ENCODE data around the gene PTPN1. TPM values are rescaled to one million over a fixed set of nuclear protein-coding genes. Genes with fewer than 3 reads are reported as not detected.

The PTPN1 gene
- 96.2 and 96.8 TPM in 2 replicates for total RNA-seq

DNA sequence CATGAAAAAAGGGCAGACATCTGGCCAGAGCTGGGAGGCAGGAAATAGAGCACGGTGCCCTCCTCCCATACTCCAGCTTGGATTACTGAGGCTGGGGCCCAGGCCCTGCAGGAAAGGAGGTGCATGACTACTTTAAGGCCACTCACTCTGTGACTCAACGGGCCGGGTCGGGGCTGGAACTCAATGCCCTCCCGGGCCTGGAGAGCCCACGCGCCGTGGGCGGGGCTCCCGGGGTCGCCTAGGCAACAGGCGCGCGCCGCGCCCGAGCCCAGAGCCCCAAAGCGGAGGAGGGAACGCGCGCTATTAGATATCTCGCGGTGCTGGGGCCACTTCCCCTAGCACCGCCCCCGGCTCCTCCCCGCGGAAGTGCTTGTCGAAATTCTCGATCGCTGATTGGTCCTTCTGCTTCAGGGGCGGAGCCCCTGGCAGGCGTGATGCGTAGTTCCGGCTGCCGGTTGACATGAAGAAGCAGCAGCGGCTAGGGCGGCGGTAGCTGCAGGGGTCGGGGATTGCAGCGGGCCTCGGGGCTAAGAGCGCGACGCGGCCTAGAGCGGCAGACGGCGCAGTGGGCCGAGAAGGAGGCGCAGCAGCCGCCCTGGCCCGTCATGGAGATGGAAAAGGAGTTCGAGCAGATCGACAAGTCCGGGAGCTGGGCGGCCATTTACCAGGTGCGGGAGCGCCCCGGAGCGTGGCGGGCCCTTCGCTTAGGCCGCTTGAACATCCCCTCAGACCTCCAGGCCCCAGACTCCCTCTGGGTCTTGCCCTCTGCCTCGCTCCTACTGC, at the start of gene PTPN1:
Gene PTPN1, plus strand, starts transcription at position 461 of the 783 bp plus-strand sequence. Its CDS starts 145 bp downstream, at position 606.

Other genes starting within 250 kb of the PTPN1 start
- not detected in 2 replicates for gene RIPOR3, start 181.2 kb downstream of the PTPN1 start, total RNA-seq
- under 0.01 and 0.13 TPM in 2 replicates for gene PARD6B, start 221.2 kb downstream of the PTPN1 start, total RNA-seq

Measured in mammary microvascular endothelial cell (primary cell).